Testis (tissue), 3 donors: ENCODE results near the gene RASGRP3. TPM values are rescaled to one million over a fixed set of nuclear protein-coding genes. Genes with fewer than 3 reads are reported as not detected.

ENCODE experiments used
- DNase-seq: peaks from one replicate; pipeline ENCODE4 v3.0.0-alpha.2; 2019
- H3K27ac ChIP-seq, 2 donors: fragments of 200-600 bp; sonication (generic); one replicate each; pipeline ENCODE4 v1.5.1; 2019
- H3K27me3 ChIP-seq: fragments of 200-600 bp; sonication (generic); one replicate; pipeline ENCODE4 v1.5.1; 2019
- H3K36me3 ChIP-seq: fragments of 200-600 bp; sonication (generic); one replicate; pipeline ENCODE4 v1.5.1; 2017; ENCODE audit warnings: low read depth; ENCODE audit errors: missing control alignments
- H3K4me1 ChIP-seq: fragments of 200-600 bp; sonication (generic); one replicate; pipeline ENCODE4 v1.5.1; 2019
- H3K4me3 ChIP-seq, 2 donors: fragments of 200-600 bp; sonication (generic); one replicate each; pipeline ENCODE4 v1.5.1; 2017 to 2019
- H3K9me3 ChIP-seq: fragments of 200-600 bp; sonication (generic); one replicate; pipeline ENCODE4 v1.5.1; 2017
- POLR2A ChIP-seq: fragments of 450-650 bp; IDR thresholded peaks from one replicate; pipeline ENCODE4 v1.6.1; 2017; ENCODE audit warnings: antibody characterized with exemption, mild to moderate bottlenecking, moderate library complexity
- WGBS, 2 donors: methylation state at CpG; one replicate each; pipeline ENCODE4 v1.1.5; 2018; 5-methylcytosine and 5-hydroxymethylcytosine counted together
- intact Hi-C: fragments of 100-400 bp; cut with DNase I; formaldehyde crosslinking; loops from one replicate; pipeline ENCODE4 v1.15.1; 2023; ENCODE audit warnings: low total_unique reads
- polyA plus RNA-seq: library from polyadenylated mRNA; stranded (reverse); fragments of 350-450 nt; fragmentation: Illumina TruSeq; extraction: RNeasy Lipid Tissue Mini Kit (QIAGEN cat#74804); gene quantifications from one replicate; pipeline ENCODE4 v1.2.3, GENCODE V29; 2014; ENCODE audit warnings: low read depth, low replicate concordance; ENCODE audit not compliant: insufficient read depth
- total RNA-seq, 2 donors: library from RNA; depleted of rRNA; stranded (reverse); fragments of >200 nt; gene quantifications; one replicate each; pipeline ENCODE4 v1.2.3, GENCODE V29; 2016
- TF ChIP-seq, protein P1 (sequence below), 3 experiments: fragments of 450-650 bp in 2 of 3; fragments of 200-600 bp in 1 of 3; sonication (generic) in 1 of 3; IDR thresholded peaks; one replicate each; pipeline ENCODE4 v1.5.1; 2016 to 2019; ENCODE audit warnings: antibody characterized with exemption in 3 of 3, mild to moderate bottlenecking in 2 of 3, moderate library complexity in 1 of 3

Gene RASGRP3
- total and polyA plus RNA-seq, 3 donors from 2014 or later, result 2.8 to 26.3 (median 8.2) TPM

DNA sequence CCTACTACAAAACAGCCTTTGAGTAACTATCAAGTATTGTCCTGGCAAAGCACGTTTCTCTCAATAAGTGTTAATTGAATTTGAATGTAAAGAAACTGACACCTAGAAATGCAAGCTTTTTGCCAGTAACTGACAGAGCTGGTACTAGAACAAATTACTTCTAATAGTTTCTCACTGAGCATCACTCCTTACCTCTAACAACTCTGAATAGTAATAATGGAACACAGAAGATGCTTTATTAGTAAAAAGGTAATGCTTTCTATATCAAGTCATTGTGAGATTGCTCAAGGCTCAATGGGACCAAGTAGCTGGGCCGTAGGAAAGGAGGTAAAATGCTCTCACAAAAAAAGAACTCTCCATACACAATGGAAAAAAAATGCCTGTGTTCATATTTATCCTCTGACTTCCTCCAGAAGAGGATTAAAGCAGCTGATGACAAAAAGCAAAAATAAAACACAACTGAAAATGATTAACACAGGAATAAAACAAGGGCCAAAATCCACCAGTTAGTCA is 11.8 kb downstream of the RASGRP3 start:
- TF ChIP-seq POLR2A, result no peak
- TF ChIP-seq, protein P1, sequence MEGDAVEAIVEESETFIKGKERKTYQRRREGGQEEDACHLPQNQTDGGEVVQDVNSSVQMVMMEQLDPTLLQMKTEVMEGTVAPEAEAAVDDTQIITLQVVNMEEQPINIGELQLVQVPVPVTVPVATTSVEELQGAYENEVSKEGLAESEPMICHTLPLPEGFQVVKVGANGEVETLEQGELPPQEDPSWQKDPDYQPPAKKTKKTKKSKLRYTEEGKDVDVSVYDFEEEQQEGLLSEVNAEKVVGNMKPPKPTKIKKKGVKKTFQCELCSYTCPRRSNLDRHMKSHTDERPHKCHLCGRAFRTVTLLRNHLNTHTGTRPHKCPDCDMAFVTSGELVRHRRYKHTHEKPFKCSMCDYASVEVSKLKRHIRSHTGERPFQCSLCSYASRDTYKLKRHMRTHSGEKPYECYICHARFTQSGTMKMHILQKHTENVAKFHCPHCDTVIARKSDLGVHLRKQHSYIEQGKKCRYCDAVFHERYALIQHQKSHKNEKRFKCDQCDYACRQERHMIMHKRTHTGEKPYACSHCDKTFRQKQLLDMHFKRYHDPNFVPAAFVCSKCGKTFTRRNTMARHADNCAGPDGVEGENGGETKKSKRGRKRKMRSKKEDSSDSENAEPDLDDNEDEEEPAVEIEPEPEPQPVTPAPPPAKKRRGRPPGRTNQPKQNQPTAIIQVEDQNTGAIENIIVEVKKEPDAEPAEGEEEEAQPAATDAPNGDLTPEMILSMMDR (IDR thresholded peaks at IDR 0.05), result no peak
- Histone ChIP-seq H3K4me1 (no peaks in the 10 kb centered on the region), H3K27me3 (no peaks in the 10 kb centered on the region), H3K9me3 (no peaks in the 10 kb centered on the region), H3K4me3 (no peak overlapping the region), H3K36me3 (no peaks in the 10 kb centered on the region), H3K27ac (no peak overlapping the region)
- intact Hi-C loops, result no loop called here
- 73 to 80% methylated on average over 2 of the region's 2 CpGs for WGBS, 2 donors
- DNase-seq, result no peak

DNA sequence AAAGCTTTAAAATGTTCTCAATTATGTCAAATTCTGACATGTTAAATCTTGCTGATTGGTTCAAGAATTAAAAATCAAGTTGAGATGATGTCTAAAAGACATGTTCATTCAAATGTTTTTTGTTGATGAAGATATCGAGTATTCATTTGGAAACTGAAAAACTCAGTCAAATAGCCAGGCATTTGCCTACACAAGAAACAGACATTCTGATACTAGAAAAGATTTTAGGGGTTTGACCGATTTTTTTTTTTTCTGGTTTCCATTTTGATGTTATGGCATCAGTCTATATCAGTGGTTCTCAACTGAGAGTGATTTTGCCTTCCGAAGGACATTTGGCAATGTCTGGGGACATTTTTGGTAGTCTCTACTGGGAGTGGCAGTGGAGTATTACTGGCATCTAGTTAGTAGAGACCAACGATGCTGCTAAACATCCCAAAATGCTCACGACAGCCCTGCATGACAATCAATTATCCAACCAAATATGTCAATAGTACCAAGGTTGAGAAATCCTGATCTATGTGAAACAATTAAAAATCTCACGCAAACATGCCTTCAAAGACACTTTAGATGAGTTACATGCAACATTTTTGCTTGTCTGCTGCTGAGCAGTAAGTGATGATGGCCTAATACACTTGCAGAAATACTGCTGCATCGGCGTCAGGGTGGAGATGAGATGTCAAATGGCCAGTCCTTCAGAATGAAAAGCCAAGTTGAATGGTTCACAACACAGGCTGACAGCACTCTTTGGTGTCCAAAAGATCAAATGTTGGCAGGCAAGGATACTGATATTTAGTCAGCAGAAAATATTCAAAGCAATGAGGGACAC is 12.5 kb downstream of the RASGRP3 start:
- Histone ChIP-seq H3K27ac (no peak overlapping the region), H3K27me3 (no peaks in the 10 kb centered on the region), H3K4me3 (no peak overlapping the region), H3K36me3 (no peaks in the 10 kb centered on the region), H3K9me3 (no peaks in the 10 kb centered on the region), H3K4me1 (no peaks in the 10 kb centered on the region)
- intact Hi-C loops, result no loop called here
- 87 to 90% methylated on average over 8 of the region's 8 CpGs for WGBS, 2 donors
- no peak for DNase-seq
- TF ChIP-seq, protein P1 (IDR thresholded peaks at IDR 0.05), result no peak
- TF ChIP-seq POLR2A, result no peak

DNA sequence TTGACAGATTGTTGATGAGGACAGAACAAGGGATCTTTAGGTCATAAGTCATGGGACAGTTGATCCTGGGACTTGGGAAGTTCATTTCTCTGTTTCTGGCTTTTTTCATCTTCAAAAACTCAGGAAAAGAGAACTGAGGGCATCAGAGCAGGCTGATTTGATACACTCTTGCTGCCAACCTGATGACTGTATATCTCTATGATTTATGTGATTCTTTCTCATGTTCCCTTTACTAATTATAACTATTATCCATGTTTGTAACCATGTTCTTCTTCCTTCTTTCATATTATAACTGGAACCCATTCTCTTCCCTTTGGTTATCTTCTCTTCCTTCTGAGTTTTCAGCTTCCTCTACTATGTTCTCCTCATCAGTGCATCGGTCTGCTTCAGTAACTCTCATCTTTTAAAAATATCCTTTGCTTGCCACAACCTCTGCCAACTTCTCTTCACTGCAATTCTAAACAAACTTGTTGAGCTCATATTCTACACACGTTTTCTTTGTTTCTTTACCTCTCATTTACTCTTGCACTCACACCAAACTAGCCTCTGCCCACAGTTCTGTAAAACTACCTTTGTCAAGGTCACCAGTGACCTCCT is 13.5 kb downstream of the RASGRP3 start:
- H3K27me3 ChIP-seq, result no peaks in the 10 kb centered on the region
- no peaks in the 10 kb centered on the region for H3K4me1 ChIP-seq
- no peak overlapping the region for H3K27ac ChIP-seq
- intact Hi-C loops, result no loop called here
- no peak for DNase-seq
- no peaks in the 10 kb centered on the region for H3K36me3 ChIP-seq
- WGBS, 2 donors, result 75 to 82% methylated on average over 2 of the region's 2 CpGs
- H3K4me3 ChIP-seq, result no peak overlapping the region
- no peaks in the 10 kb centered on the region for H3K9me3 ChIP-seq
- TF ChIP-seq POLR2A, result no peak
- TF ChIP-seq, protein P1 (IDR thresholded peaks at IDR 0.05), result no peak

DNA sequence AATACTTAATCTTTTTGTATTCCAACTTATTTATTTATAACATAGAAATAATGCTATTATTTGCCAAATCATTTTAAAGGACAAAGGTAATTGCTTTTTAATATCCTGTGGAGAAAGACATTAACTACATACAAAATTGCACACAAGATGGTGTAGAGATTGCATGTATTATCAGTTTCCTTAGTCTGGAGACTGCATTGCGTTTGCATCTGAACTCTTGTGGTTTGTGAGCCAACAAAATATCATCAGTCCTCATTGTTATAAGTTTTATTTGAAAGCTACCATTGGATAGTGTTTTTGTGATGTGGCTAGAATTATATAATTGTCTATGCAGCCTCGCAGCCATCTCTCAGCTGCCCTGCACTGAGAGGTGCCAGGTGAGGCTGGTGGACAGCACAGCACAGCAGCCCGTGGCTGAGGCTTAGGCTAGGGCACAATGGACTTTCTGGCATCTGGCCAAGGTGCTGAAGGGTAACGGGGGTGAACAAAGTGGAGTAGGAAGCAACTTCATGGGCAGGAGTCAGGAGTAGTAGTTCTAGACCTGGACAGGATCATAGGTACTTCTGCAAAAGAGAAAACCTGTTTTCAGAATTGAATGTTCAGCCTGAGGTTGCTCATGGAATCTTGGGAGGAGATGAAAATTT is 15.1 kb downstream of the RASGRP3 start:
- H3K4me3 ChIP-seq, result no peak overlapping the region
- WGBS, 2 donors, result 81 to 82% methylated on average over 4 of the region's 4 CpGs
- no peaks in the 10 kb centered on the region for H3K36me3 ChIP-seq
- H3K9me3 ChIP-seq, result no peaks in the 10 kb centered on the region
- no peak for DNase-seq
- H3K27ac ChIP-seq, result no peak overlapping the region
- TF ChIP-seq, protein P1 (IDR thresholded peaks at IDR 0.05), result no peak
- TF ChIP-seq POLR2A, result no peak
- intact Hi-C loops, result no loop called here
- no peaks in the 10 kb centered on the region for H3K27me3 ChIP-seq
- H3K4me1 ChIP-seq, result no peaks in the 10 kb centered on the region
